Activated CD4-positive, alpha-beta T cell treated with anti-CD3 and anti-CD28 coated beads, Interleukin-2, Interleukin-6, amounts not matched to agents 100 ng/mL and 50 ng/mL, durations not matched to agents 16 hours and 8 hours (primary cell): Measurements from ENCODE around the gene GAR1.
"Not testable (repeated sequence)": the region's sequence is repeated elsewhere in the genome, so short reads cannot be mapped to it uniquely, and the experiment has no call there.

Experiments
- DNase-seq: peaks from one replicate; pipeline ENCODE4 v3.0.0-alpha.2; 2020

GAR1 gene

GRCh38 chr4:109847896-109848442 lies 32.4 kb downstream of the GAR1 start, which contains the start of gene LRIT3:
Gene LRIT3, plus strand, starts transcription at chr4:109848107. Its CDS starts 95 bp downstream, at chr4:109848202.
- no peak for DNase-seq

- DNase-seq: no peak
Measured at GRCh38 chr4:109848501-109848900, 32.9 kb downstream of the GAR1 start.

GRCh38 chr4:109850601-109851000 lies 35.0 kb downstream of the GAR1 start:
- no peak for DNase-seq

GRCh38 chr4:109859426-109860300 lies 44.1 kb downstream of the GAR1 start:
- DNase-seq: not testable (repeated sequence)

- DNase-seq: no peak
Measured at GRCh38 chr4:109861271-109861670, 45.7 kb downstream of the GAR1 start.

- no peak for DNase-seq
Measured at GRCh38 chr4:109861916-109862511, 46.5 kb downstream of the GAR1 start.

- DNase-seq: no peak
Measured at GRCh38 chr4:109864134-109864533, 48.6 kb downstream of the GAR1 start.

GRCh38 chr4:109870061-109870460 lies 54.5 kb downstream of the GAR1 start:
- no peak for DNase-seq

- DNase-seq: no peak
Measured at GRCh38 chr4:109872065-109872464, 56.5 kb downstream of the GAR1 start.

- DNase-seq: no peak
Measured at GRCh38 chr4:109872950-109873656, 57.5 kb downstream of the GAR1 start.

GRCh38 chr4:109873791-109874514 lies 58.4 kb downstream of the GAR1 start:
- no peak for DNase-seq
